Dedifferentiated amniotic fluid mesenchymal stem cell (primary cell): ENCODE measurements around the gene DELE1.

ENCODE experiments used
- DNase-seq: peaks from one replicate; pipeline ENCODE4 v3.0.0-alpha.2; 2016; ENCODE audit errors: extremely low spot score

DELE1 gene

DNA sequence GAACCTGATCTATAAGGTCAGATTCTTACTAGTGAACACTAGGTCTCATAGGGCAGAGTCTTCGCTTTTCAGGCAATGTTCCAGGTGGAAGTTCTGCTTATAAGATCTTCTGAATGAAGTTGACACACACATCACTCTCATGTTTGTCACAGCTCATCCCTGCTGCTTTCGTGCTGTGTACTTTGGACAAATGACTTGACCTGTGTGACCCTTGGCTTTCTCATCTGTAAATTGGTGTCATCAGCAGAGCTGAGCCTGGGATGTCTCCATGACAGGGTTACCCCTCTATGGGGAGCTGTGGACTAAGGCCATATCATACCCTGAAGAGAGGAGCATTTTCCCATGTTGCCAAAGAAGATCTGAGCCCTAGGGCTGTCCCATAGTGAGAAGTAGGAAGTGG is 2.8 kb downstream of the DELE1 start:
- no peak for DNase-seq

- no peak for DNase-seq
Measured at GRCh38 chr5:141928051-141928450, 4.4 kb downstream of the DELE1 start.

DNA sequence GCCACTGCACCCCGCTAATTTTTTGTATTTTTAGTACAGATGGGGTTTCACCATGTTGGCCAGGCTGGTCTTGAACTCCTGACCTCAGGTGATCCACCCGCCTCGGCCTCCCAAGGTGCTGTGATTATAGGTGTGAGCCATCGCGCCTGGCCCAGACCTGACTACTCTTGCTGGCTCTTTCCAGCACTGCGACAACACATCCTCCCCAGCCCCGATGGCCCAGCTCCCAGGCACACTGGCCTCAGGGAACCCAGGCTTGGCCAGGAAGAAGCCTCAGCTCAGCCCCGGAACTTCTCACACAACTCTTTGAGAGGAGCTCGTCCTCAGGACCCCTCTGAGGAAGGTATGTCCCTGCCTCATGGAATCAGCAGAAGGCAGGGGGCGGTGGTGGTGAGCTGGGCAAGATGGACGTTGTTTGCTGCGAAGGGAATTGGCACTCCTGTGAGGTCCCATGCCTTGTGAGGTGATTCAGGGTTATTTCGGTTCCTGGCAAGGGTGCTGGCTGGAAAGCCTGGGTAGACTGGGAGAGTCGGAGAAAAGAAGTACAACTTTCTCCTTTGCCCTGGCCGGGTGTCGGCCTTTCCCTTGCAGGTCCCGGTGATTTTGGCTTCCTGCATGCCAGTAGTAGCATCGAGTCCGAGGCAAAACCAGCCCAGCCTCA is 5.9 kb downstream of the DELE1 start:
- DNase-seq, result no peak

- DNase-seq, result no peak
Measured at GRCh38 chr5:141931694-141932093, 8.0 kb downstream of the DELE1 start.

- no peak for DNase-seq
Measured at GRCh38 chr5:141933151-141933550, 9.5 kb downstream of the DELE1 start.

GRCh38 chr5:141934099-141934844 is 10.6 kb downstream of the DELE1 start:
- no peak for DNase-seq

- no peak for DNase-seq
Measured at GRCh38 chr5:141935538-141935937, 11.9 kb downstream of the DELE1 start.

DNA sequence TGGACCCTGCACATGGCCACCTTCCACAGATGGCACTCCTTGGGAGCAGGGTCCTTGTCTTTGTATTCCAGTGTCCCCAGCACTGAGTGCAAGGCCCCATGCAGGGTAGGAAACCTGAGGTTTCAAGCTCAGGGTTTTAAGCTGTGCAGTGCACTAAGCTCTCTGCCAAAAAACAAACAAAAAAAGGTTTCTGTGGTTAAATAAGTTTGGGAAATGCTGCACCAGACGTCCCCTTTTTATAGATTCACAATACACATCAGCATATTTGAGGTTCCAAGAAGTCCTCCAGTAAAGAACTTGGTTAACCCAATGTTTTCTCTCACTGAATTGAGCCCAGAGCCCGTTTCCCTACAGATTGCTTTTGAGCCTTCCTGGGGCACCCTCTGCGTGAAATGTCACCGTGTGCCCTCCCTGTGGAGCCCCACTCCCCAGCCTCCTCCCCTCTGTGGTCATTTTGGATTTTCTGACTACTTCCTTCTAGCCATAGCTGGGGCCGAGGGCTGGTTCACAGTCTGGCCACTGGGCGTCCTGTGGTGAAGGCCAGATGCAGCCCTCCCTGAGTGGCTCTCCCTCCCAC is 17.1 kb downstream of the DELE1 start:
- no peak for DNase-seq

- DNase-seq, result no peak
Measured at GRCh38 chr5:141941307-141941706, 17.6 kb downstream of the DELE1 start.

GRCh38 chr5:141941779-141942178 is 18.1 kb downstream of the DELE1 start:
- DNase-seq, result no peak

GRCh38 chr5:141942185-141942857 is 18.6 kb downstream of the DELE1 start:
- no peak for DNase-seq

DNA sequence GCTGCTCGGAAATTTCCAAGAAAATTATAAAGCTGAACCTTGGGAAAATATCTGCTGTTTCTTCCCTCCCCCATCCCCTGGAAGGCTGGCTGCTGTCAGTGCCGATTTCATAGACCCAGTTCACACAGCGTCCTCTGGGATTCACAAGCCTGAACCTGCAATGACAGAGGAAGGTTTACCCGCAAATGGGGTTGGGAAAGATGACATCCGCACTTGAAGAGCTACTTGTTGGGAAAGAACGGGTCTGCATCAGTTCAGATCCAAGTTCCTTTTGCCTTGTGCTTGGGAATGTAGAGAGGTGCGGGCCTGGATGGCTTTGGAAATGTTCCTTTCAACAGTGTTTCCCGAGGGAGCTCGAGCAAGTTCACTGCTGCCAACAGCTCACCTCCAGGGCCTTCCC is 20.4 kb downstream of the DELE1 start:
- no peak for DNase-seq

- DNase-seq, result no peak
Measured at GRCh38 chr5:141945511-141946051, 21.9 kb downstream of the DELE1 start.

- no peak for DNase-seq
Measured at GRCh38 chr5:141947316-141947715, 23.6 kb downstream of the DELE1 start.

DNA sequence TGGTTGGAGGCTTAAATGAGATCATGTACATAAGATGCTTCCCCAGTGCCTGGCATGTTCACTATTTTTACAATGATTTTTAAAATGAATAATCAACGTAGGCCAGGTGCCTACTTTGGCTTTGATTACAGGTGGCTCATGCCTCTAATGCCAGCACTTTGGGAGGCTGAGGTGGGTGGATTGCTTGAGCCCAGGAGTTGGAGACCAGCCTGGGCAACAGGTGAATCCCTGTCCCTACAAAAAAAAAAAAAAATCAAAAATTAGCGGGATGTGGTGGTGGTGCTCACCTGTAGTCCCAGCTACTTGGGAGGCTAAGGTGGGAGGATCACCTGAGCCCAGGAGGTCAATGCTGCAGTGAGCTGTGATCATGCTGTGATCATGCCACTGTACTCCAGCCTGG is 25.1 kb downstream of the DELE1 start:
- no peak for DNase-seq

DNA sequence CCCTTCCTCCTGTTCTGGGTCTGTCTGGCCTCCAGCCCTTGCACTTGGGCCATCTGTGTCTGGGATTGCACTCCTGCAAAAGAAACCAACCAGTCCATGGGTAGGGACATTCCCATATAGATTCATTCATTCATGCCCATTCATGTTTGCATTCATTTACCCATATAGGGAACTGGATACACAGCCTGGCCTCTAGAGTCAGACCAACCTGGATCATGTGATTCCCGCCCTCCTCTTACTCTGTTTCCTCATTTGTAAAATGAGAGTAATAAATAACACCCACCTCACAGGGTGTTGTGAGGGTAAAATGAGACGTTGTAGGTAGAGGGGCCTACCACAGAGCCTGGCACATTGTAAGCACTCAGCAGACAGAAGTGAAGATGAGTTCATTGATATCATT is 25.8 kb downstream of the DELE1 start:
- DNase-seq, result no peak

DNA sequence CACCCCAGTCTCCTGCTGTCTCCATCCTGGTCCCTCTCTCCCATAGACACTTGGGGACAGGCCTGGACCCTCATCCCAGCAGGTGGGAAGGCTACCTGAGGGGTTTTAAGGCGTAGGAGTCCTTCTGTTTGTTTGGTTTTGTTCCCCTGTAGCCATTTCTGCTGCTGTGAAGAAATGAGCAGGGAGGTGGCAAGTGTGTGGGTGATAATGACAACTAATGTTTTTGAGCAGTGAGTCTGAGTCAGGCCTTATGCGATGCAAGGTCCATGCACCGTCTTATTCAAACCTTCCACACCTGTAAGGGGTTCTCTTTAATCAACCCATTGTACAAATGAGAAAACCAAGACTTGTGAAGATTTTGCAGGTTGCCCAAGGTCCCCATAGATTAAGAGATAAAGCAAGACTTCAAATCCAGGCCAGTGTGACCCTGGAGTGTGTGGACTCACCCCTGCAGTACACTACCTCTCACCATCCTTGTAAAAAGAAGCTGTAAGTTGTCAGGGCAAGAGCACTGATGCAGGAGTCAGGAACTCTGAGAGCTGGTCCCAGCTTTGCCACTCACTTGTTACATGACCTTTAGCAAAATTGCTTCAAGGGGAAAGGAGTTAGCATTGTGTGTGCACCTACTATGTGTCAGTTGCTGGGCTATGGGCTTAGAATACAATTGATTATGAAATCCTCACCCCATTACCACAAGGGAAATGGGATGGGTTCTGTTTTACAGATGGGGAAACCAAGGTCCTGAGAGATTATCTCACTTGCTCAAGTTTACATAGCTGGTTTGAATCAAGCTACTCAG is 26.7 kb downstream of the DELE1 start:
- DNase-seq, result no peak

DNA sequence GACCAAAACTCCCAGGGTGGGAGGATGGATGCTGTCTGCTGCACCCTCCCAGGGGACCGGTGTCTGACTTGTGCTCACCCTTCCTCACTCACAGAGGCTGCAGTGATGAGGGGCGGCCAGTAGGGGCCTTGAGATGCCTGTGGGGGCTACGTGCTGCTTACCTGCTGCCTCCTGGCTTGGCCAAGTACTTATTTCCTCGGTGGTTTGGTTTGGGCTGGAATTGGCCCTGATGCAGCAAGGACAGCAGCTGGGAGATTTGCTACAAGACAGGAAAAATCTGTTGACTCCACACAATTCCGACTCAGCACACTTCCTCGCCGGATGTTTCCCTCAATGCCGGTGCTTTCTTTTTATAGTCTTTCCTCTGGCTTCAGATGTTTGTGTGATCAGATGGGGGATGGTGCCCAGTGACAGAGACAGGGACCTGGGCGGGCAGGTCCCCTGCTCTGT is 27.7 kb downstream of the DELE1 start:
- DNase-seq, result no peak

GRCh38 chr5:141952020-141952419 is 28.3 kb downstream of the DELE1 start:
- no peak for DNase-seq

- no peak for DNase-seq
Measured at GRCh38 chr5:141954194-141954593, 30.5 kb downstream of the DELE1 start.

GRCh38 chr5:141957367-141957996 is 33.8 kb downstream of the DELE1 start:
- no peak for DNase-seq
